Measurements from ENCODE around the gene PHF3.

PHF3 gene

GRCh38 chr6:63600136-63600535 lies 35.5 kb upstream of the PHF3 start:
- H2AFZ ChIP-seq (ENCODE audit: low read length) = peak overlapping the region; percentile 66; the same call in 1 of the 2 replicates
- no peak overlapping the region for H3K4me3 ChIP-seq (ENCODE audit: low read length, poor library complexity, severe bottlenecking)
- no peak overlapping the region for H3K9ac ChIP-seq (ENCODE audit: low read depth, low read length, poor library complexity, severe bottlenecking)
- no peaks in the 10 kb centered on the region for H3K9me3 ChIP-seq (ENCODE audit: insufficient read depth, low read depth, low read length)
- H3K4me2 ChIP-seq (ENCODE audit: low read depth, low read length, poor library complexity, severe bottlenecking) = no peak overlapping the region
- H3K27me3 ChIP-seq (ENCODE audit: insufficient read depth, low read length, poor library complexity, severe bottlenecking) = no peaks in the 10 kb centered on the region
- no peak for TF ChIP-seq EZH2phosphoT487 (IDR thresholded peaks at IDR 0.05; ENCODE audit: borderline replicate concordance)
- TF ChIP-seq, protein P1, sequence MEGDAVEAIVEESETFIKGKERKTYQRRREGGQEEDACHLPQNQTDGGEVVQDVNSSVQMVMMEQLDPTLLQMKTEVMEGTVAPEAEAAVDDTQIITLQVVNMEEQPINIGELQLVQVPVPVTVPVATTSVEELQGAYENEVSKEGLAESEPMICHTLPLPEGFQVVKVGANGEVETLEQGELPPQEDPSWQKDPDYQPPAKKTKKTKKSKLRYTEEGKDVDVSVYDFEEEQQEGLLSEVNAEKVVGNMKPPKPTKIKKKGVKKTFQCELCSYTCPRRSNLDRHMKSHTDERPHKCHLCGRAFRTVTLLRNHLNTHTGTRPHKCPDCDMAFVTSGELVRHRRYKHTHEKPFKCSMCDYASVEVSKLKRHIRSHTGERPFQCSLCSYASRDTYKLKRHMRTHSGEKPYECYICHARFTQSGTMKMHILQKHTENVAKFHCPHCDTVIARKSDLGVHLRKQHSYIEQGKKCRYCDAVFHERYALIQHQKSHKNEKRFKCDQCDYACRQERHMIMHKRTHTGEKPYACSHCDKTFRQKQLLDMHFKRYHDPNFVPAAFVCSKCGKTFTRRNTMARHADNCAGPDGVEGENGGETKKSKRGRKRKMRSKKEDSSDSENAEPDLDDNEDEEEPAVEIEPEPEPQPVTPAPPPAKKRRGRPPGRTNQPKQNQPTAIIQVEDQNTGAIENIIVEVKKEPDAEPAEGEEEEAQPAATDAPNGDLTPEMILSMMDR (conservative IDR thresholded peaks at IDR 0.05; ENCODE audit: low read length) = no peak
- no peaks in the 10 kb centered on the region for H4K20me1 ChIP-seq (ENCODE audit: insufficient read depth, low read length, poor library complexity, severe bottlenecking)
- no peaks in the 10 kb centered on the region for H3K79me2 ChIP-seq (ENCODE audit: insufficient read depth, low read length)
- H3K36me3 ChIP-seq (ENCODE audit: insufficient read depth, low read length) = no peaks in the 10 kb centered on the region
- H3F3A ChIP-seq (ENCODE audit: low read depth) = no peaks in the 10 kb centered on the region
- no peaks in the 10 kb centered on the region for H3K9me2 ChIP-seq (replicated peaks; ENCODE audit: low read depth, low read length)
- H3K4me1 ChIP-seq (ENCODE audit: insufficient read depth, low read length, poor library complexity, severe bottlenecking) = peaks cover 8% of the 10 kb centered on the region

DNA sequence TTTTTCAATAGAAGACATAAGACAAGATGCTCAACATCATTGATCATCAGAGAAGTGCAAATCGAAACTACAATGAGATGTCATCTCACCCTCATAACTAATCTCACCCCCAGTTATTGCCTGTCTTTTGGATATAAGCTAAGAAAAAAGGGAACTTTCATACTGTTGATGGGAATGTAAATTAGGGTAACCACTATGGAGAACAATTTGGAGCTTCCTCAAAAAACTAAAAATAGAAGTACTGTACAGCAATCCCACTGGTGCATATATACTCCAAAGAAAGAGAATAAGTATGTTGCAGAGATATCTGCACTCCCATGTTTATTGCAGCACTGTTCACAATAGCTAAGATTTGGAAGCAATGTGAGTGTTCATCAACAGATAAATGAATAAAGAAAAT lies 26.4 kb upstream of the PHF3 start:
- no peak overlapping the region for H2AFZ ChIP-seq (ENCODE audit: low read length)
- H3F3A ChIP-seq (ENCODE audit: low read depth) = no peaks in the 10 kb centered on the region
- H3K9ac ChIP-seq (ENCODE audit: low read depth, low read length, poor library complexity, severe bottlenecking) = no peak overlapping the region
- H3K36me3 ChIP-seq (ENCODE audit: insufficient read depth, low read length) = no peaks in the 10 kb centered on the region
- no peaks in the 10 kb centered on the region for H3K9me2 ChIP-seq (replicated peaks; ENCODE audit: low read depth, low read length)
- TF ChIP-seq, protein P1 (conservative IDR thresholded peaks at IDR 0.05; ENCODE audit: low read length) = no peak
- no peak for TF ChIP-seq EZH2phosphoT487 (IDR thresholded peaks at IDR 0.05; ENCODE audit: borderline replicate concordance)
- H3K4me3 ChIP-seq (ENCODE audit: low read length, poor library complexity, severe bottlenecking) = no peak overlapping the region
- H3K79me2 ChIP-seq (ENCODE audit: insufficient read depth, low read length) = no peaks in the 10 kb centered on the region
- no peaks in the 10 kb centered on the region for H4K20me1 ChIP-seq (ENCODE audit: insufficient read depth, low read length, poor library complexity, severe bottlenecking)
- H3K9me3 ChIP-seq (ENCODE audit: insufficient read depth, low read depth, low read length) = no peaks in the 10 kb centered on the region
- H3K4me2 ChIP-seq (ENCODE audit: low read depth, low read length, poor library complexity, severe bottlenecking) = no peak overlapping the region
- no peaks in the 10 kb centered on the region for H3K4me1 ChIP-seq (ENCODE audit: insufficient read depth, low read length, poor library complexity, severe bottlenecking)
- no peaks in the 10 kb centered on the region for H3K27me3 ChIP-seq (ENCODE audit: insufficient read depth, low read length, poor library complexity, severe bottlenecking)

DNA sequence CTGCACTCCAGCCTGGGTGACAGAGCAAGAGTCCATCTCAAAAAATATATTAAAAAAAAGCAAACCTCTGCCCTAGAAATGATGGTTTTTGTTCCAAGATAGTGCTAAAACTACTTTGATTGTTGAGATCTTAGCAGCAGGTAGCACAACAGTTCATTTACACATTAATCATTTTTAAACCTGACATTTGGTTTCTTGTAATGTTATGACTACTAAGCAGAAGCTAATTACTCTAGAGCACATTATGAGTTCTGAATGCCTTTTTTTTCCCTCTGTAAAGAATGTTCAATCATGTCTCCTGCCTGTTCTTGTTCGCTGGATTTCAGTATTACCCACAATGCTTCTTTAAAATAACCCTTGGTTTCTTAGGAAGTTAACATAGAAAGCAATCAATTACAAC lies 24.7 kb upstream of the PHF3 start:
- Histone ChIP-seq H3K4me2 (ENCODE audit: low read depth, low read length, poor library complexity, severe bottlenecking) (no peak overlapping the region), H2AFZ (ENCODE audit: low read length) (no peak overlapping the region)

More for the DNA sequence above, 24.7 kb upstream of the PHF3 start:
- no peaks in the 10 kb centered on the region for H3F3A ChIP-seq (ENCODE audit: low read depth)
- H3K4me3 ChIP-seq (ENCODE audit: low read length, poor library complexity, severe bottlenecking) = no peak overlapping the region
- no peaks in the 10 kb centered on the region for H3K36me3 ChIP-seq (ENCODE audit: insufficient read depth, low read length)
- TF ChIP-seq, protein P1 (conservative IDR thresholded peaks at IDR 0.05; ENCODE audit: low read length) = no peak
- TF ChIP-seq EZH2phosphoT487 (IDR thresholded peaks at IDR 0.05; ENCODE audit: borderline replicate concordance) = no peak
- H3K9me3 ChIP-seq (ENCODE audit: insufficient read depth, low read depth, low read length) = no peaks in the 10 kb centered on the region
- H4K20me1 ChIP-seq (ENCODE audit: insufficient read depth, low read length, poor library complexity, severe bottlenecking) = no peaks in the 10 kb centered on the region
- no peaks in the 10 kb centered on the region for H3K79me2 ChIP-seq (ENCODE audit: insufficient read depth, low read length)
- no peaks in the 10 kb centered on the region for H3K9me2 ChIP-seq (replicated peaks; ENCODE audit: low read depth, low read length)
- H3K9ac ChIP-seq (ENCODE audit: low read depth, low read length, poor library complexity, severe bottlenecking) = no peak overlapping the region
- no peaks in the 10 kb centered on the region for H3K4me1 ChIP-seq (ENCODE audit: insufficient read depth, low read length, poor library complexity, severe bottlenecking)
- H3K27me3 ChIP-seq (ENCODE audit: insufficient read depth, low read length, poor library complexity, severe bottlenecking) = no peaks in the 10 kb centered on the region

Measured in Loucy (cell line).